ENCODE data around the gene NEU2.

Gene NEU2

GRCh38 chr2:233056961-233057605 lies 24.6 kb downstream of the NEU2 start:
- no peaks in the 10 kb centered on the region for H3K36me3 ChIP-seq (ENCODE audit: control insufficient read depth, insufficient read depth, low read length)
- H3K4me1 ChIP-seq (ENCODE audit: control insufficient read depth, insufficient read depth, low read length), result peaks cover 3% of the 10 kb centered on the region; the same call in 1 of the 2 replicates
- H3K27ac ChIP-seq (ENCODE audit: low read length), result no peak overlapping the region
- H3K4me3 ChIP-seq (ENCODE audit: low read length), result no peak overlapping the region
- no peaks in the 10 kb centered on the region for H3K27me3 ChIP-seq (ENCODE audit: control insufficient read depth, insufficient read depth, low read length)
- no peak for DNase-seq (ENCODE audit: low read depth, low spot score)
- H3K9me3 ChIP-seq (ENCODE audit: control insufficient read depth, insufficient read depth, low read length), result no peaks in the 10 kb centered on the region
- WGBS (ENCODE audit: insufficient coverage, insufficient read length), result no CpG with 5 or more reads among the region's 6 CpGs

DNA sequence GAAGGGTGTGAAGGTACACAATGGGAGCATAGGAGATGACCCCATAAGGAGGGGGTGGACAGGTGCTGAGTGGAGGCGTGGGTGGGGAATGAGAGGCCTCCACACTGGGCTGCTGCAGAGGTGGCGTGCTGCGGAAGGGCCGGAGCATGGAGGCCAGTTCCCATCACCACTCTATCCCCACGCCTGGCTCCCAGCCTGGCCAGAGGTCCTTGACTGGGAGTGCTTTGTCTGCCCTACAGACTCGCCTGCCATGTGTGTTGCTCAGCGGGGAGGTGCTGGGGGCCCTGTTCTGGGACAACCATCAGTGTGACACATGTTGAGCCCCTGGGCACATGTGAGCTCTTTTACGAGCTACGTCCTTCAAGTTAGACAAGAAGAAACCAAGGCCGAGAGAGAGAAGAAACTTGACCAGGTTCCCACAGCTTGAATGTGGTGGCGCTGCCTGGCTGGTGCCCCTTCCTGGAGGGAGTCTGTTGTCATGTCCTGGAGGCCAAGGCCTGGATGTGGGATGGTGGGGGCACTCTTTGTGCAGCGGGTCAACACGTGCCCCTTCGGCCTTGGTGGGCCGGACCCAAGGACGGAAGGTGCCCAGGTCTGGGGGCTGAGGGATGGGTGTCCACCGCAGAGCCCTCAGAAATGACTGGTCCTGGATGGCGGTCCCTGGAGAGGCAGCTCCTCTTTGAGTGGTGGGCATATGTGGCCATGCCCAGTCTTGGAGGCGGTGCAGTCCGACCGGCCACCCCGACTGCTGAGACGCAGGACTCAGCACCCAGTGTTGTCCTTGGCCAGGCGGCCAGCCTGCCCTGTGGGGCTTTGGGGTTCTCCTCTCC lies 26.5 kb downstream of the NEU2 start:
- Histone ChIP-seq H3K4me3 (ENCODE audit: low read length) (no peak overlapping the region), H3K27me3 (ENCODE audit: control insufficient read depth, insufficient read depth, low read length) (no peaks in the 10 kb centered on the region)
- no CpG with 5 or more reads among the region's 24 CpGs for WGBS (ENCODE audit: insufficient coverage, insufficient read length)

GRCh38 chr2:233059547-233059796 lies 27.0 kb downstream of the NEU2 start:
- H3K4me3 ChIP-seq (ENCODE audit: low read length), result no peak overlapping the region
- H3K4me1 ChIP-seq (ENCODE audit: control insufficient read depth, insufficient read depth, low read length), result peaks cover 1% of the 10 kb centered on the region; the same call in 1 of the 2 replicates
- no peaks in the 10 kb centered on the region for H3K36me3 ChIP-seq (ENCODE audit: control insufficient read depth, insufficient read depth, low read length)
- H3K27me3 ChIP-seq (ENCODE audit: control insufficient read depth, insufficient read depth, low read length), result no peaks in the 10 kb centered on the region
- no peaks in the 10 kb centered on the region for H3K9me3 ChIP-seq (ENCODE audit: control insufficient read depth, insufficient read depth, low read length)
- WGBS (ENCODE audit: insufficient coverage, insufficient read length), result no CpG with 5 or more reads among the region's 7 CpGs
- H3K27ac ChIP-seq (ENCODE audit: low read length), result no peak overlapping the region
- DNase-seq (ENCODE audit: low read depth, low spot score), result no peak

More for the DNA sequence above, 26.5 kb downstream of the NEU2 start:
- Histone ChIP-seq H3K9me3 (ENCODE audit: control insufficient read depth, insufficient read depth, low read length) (no peaks in the 10 kb centered on the region), H3K27ac (ENCODE audit: low read length) (no peak overlapping the region), H3K4me1 (ENCODE audit: control insufficient read depth, insufficient read depth, low read length) (peaks cover 3% of the 10 kb centered on the region; the same call in 1 of the 2 replicates), H3K36me3 (ENCODE audit: control insufficient read depth, insufficient read depth, low read length) (no peaks in the 10 kb centered on the region)
- DNase-seq (ENCODE audit: low read depth, low spot score), result no peak

DNA sequence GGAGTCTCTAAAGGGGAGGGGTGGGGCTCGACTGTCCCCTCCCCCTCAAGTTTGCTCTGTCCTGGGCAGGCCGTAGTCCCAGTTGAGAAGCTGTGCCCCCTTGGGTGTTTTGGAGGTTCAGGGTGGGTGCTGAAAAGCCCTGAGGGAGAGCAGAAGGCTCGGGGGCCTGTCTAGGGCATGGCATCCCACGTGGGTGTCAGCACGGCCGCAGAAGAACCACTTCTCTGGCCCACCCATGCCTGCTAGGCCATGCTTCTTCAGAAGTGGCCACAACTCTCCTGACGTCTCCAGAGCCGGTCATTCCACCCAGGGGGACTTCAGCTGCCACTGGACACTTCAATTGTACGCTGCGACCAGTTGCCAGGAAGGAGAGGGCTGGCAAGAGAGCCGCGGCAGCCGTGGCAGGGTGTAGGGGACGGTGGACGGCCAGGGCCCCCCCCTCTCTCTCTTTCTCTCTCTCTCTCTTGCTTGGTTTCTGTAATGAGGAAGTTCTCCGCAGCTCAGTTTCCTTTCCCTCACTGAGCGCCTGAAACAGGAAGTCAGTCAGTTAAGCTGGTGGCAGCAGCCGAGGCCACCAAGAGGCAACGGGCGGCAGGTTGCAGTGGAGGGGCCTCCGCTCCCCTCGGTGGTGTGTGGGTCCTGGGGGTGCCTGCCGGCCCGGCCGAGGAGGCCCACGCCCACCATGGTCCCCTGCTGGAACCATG lies 27.5 kb downstream of the NEU2 start, which contains the start of gene INPP5D:
Gene INPP5D, plus strand, starts transcription at position 546 of the 704 bp plus-strand sequence. Its CDS starts 137 bp downstream, at position 683.
- WGBS (ENCODE audit: insufficient coverage, insufficient read length), result no CpG with 5 or more reads among the region's 26 CpGs
- Histone ChIP-seq H3K36me3 (ENCODE audit: control insufficient read depth, insufficient read depth, low read length) (no peaks in the 10 kb centered on the region), H3K4me3 (ENCODE audit: low read length) (no peak within 1 kb of the TSS), H3K9me3 (ENCODE audit: control insufficient read depth, insufficient read depth, low read length) (no peaks in the 10 kb centered on the region), H3K27me3 (ENCODE audit: control insufficient read depth, insufficient read depth, low read length) (no peaks in the 10 kb centered on the region), H3K27ac (ENCODE audit: low read length) (no peak within 1 kb of the TSS), H3K4me1 (ENCODE audit: control insufficient read depth, insufficient read depth, low read length) (peaks cover 1% of the 10 kb centered on the region; the same call in 1 of the 2 replicates)
- no peak for DNase-seq (ENCODE audit: low read depth, low spot score)

GRCh38 chr2:233060501-233060979 lies 28.1 kb downstream of the NEU2 start:
- H3K36me3 ChIP-seq (ENCODE audit: control insufficient read depth, insufficient read depth, low read length), result no peaks in the 10 kb centered on the region
- peaks cover 1% of the 10 kb centered on the region; the same call in 1 of the 2 replicates for H3K4me1 ChIP-seq (ENCODE audit: control insufficient read depth, insufficient read depth, low read length)
- no CpG with 5 or more reads among the region's 13 CpGs for WGBS (ENCODE audit: insufficient coverage, insufficient read length)
- no peak overlapping the region for H3K27ac ChIP-seq (ENCODE audit: low read length)
- H3K4me3 ChIP-seq (ENCODE audit: low read length), result no peak overlapping the region
- DNase-seq (ENCODE audit: low read depth, low spot score), result no peak
- no peaks in the 10 kb centered on the region for H3K9me3 ChIP-seq (ENCODE audit: control insufficient read depth, insufficient read depth, low read length)
- H3K27me3 ChIP-seq (ENCODE audit: control insufficient read depth, insufficient read depth, low read length), result no peaks in the 10 kb centered on the region

DNA sequence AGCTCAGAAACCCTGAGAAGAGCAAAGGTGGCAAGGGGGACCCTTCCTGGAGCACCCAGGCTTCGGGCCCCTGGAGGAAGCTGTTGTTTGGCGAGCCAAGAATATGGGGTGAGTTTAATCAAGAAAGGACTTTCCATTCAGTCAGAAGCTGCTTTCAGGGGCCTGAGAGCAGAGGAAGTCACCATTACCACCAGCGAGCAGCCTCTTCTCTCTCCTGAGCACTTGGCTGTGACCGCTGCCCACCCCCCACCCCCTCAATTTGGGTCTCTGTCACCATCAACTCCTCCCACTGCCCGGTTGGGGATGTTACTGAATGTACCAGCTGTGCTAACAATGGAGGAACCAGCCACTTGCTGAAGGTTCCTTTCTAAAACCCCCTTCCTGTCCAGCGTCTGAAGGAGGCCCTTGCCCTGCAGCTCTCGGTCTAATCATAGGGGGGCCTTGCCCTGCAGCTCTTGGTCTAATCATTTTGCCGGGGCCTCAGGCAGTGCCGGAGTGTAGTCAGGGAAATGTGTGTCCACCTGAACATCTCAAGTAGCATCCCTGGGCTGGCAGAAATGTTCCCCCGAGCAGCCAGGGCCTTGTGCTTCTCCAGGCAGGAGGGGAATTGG lies 28.6 kb downstream of the NEU2 start:
- Histone ChIP-seq H3K36me3 (ENCODE audit: control insufficient read depth, insufficient read depth, low read length) (no peaks in the 10 kb centered on the region), H3K27ac (ENCODE audit: low read length) (no peak overlapping the region), H3K9me3 (ENCODE audit: control insufficient read depth, insufficient read depth, low read length) (no peaks in the 10 kb centered on the region), H3K4me1 (ENCODE audit: control insufficient read depth, insufficient read depth, low read length) (peaks cover 1% of the 10 kb centered on the region; the same call in 1 of the 2 replicates), H3K4me3 (ENCODE audit: low read length) (no peak overlapping the region), H3K27me3 (ENCODE audit: control insufficient read depth, insufficient read depth, low read length) (no peaks in the 10 kb centered on the region)
- no CpG with 5 or more reads among the region's 10 CpGs for WGBS (ENCODE audit: insufficient coverage, insufficient read length)
- DNase-seq (ENCODE audit: low read depth, low spot score), result no peak

DNA sequence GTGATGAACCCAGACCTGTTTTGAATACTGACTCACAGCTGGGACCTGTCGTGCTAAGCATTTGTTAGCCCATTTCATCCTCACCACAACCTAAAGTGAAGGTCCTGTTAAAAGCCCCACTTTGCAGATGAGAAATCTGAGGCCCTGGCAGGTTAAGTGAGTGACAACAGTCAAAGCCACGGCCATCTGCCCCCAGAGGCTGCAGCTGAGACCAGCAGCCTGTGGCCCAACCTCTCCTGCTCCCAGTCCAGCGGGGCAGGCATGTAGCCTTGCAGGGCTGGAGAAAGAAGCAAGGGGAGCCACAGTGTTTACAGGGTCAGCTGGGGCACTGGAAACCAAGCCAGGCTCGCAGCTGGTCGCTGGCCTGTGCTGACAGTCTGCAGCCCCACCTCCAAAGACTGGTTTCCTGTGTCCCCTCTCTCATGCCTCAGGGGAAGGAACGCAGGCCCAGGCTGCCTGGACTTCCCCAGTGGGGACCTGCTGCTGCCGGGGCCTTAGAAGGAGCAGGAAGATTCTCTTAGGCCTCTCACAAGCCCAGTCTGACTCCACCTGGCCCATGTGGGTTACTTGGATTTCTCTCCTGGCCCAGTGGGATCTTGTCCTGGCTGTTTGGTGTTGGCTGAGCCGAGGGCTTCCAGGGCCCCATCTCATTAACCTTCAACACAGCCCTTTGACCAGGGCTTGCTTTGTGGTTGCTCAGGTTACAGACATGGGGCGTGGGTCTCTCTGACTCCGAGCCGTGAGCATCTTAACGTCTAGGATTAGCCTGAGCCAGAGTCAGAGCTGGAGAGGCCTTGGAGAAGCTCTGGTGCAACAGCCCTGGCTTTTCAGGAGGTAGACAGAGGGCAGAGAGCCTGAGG lies 29.3 kb downstream of the NEU2 start:
- no CpG with 5 or more reads among the region's 12 CpGs for WGBS (ENCODE audit: insufficient coverage, insufficient read length)
- H3K27me3 ChIP-seq (ENCODE audit: control insufficient read depth, insufficient read depth, low read length), result no peaks in the 10 kb centered on the region
- no peaks in the 10 kb centered on the region for H3K9me3 ChIP-seq (ENCODE audit: control insufficient read depth, insufficient read depth, low read length)
- no peak overlapping the region for H3K27ac ChIP-seq (ENCODE audit: low read length)
- H3K4me3 ChIP-seq (ENCODE audit: low read length), result no peak overlapping the region
- peaks cover 1% of the 10 kb centered on the region; the same call in 1 of the 2 replicates for H3K4me1 ChIP-seq (ENCODE audit: control insufficient read depth, insufficient read depth, low read length)
- no peaks in the 10 kb centered on the region for H3K36me3 ChIP-seq (ENCODE audit: control insufficient read depth, insufficient read depth, low read length)
- DNase-seq (ENCODE audit: low read depth, low spot score), result no peak

DNA sequence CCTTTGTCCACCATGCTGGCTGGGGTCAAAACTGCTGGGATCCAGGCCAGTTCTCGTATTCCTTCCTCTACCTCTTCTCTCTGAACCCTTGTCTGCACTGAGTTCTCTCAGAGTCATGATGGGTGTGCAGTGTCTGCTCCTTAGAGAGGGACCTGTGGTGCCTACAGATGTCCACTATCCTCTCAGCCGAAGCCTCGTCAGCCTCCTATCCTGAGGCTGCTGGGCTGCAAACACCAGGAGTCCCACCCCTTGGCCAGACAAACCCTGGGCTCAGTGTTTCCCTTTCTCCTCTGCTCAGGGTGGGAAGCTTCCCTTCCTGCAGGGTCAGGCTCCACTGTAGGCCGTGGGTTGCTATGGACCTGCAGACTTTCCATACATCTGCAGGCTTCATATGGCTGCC lies 30.0 kb downstream of the NEU2 start:
- Histone ChIP-seq H3K4me3 (ENCODE audit: low read length) (no peak overlapping the region), H3K36me3 (ENCODE audit: control insufficient read depth, insufficient read depth, low read length) (no peaks in the 10 kb centered on the region), H3K27me3 (ENCODE audit: control insufficient read depth, insufficient read depth, low read length) (no peaks in the 10 kb centered on the region), H3K4me1 (ENCODE audit: control insufficient read depth, insufficient read depth, low read length) (peaks cover 1% of the 10 kb centered on the region; the same call in 1 of the 2 replicates), H3K27ac (ENCODE audit: low read length) (no peak overlapping the region), H3K9me3 (ENCODE audit: control insufficient read depth, insufficient read depth, low read length) (no peaks in the 10 kb centered on the region)
- WGBS (ENCODE audit: insufficient coverage, insufficient read length), result no CpG with 5 or more reads among the region's 4 CpGs
- DNase-seq (ENCODE audit: low read depth, low spot score), result no peak

DNA sequence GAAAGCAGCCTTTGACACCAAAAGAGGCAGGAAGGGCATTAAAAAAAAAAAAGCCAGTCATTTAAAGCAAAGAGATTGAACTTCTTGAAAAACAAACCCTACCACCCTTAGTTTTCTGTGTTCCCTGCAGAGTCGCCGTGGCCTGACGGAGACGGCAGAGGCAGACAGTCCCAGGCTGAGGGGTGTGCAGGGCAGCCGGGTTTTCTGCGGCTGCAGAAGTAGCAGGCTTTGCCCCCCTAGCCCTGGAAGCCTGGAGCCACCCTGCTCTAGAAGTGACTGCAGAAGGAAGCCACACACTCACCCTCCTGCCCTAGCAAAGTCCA lies 30.4 kb downstream of the NEU2 start:
- Histone ChIP-seq H3K9me3 (ENCODE audit: control insufficient read depth, insufficient read depth, low read length) (no peaks in the 10 kb centered on the region), H3K36me3 (ENCODE audit: control insufficient read depth, insufficient read depth, low read length) (no peaks in the 10 kb centered on the region), H3K4me3 (ENCODE audit: low read length) (no peak overlapping the region), H3K27me3 (ENCODE audit: control insufficient read depth, insufficient read depth, low read length) (no peaks in the 10 kb centered on the region), H3K27ac (ENCODE audit: low read length) (no peak overlapping the region), H3K4me1 (ENCODE audit: control insufficient read depth, insufficient read depth, low read length) (peaks cover 1% of the 10 kb centered on the region; the same call in 1 of the 2 replicates)
- DNase-seq (ENCODE audit: low read depth, low spot score), result no peak
- no CpG with 5 or more reads among the region's 6 CpGs for WGBS (ENCODE audit: insufficient coverage, insufficient read length)
